Germinal center (tissue), 1 donor: ENCODE measurements around the gene ZNF496.
"Not testable (repeated sequence)": the region's sequence is repeated elsewhere in the genome, so short reads cannot be mapped to it uniquely, and the experiment has no call there.

Experiments
- DNase-seq: peaks from one replicate; pipeline ENCODE4 v3.0.0; 2012; ENCODE audit warnings: mixed read lengths, low spot score

Gene ZNF496

GRCh38 chr1:247291833-247292561, 39.7 kb downstream of the ZNF496 start:
- no peak for DNase-seq

- no peak for DNase-seq
Measured at GRCh38 chr1:247291161-247291560, 40.5 kb downstream of the ZNF496 start.

- DNase-seq: no peak
Measured at GRCh38 chr1:247290576-247290975, 41.1 kb downstream of the ZNF496 start.

GRCh38 chr1:247289274-247289892, 42.3 kb downstream of the ZNF496 start:
- not testable (repeated sequence) for DNase-seq

GRCh38 chr1:247288341-247288740, 43.3 kb downstream of the ZNF496 start:
- DNase-seq: no peak

GRCh38 chr1:247287460-247287859, 44.2 kb downstream of the ZNF496 start:
- DNase-seq: no peak

GRCh38 chr1:247286134-247286670, 45.5 kb downstream of the ZNF496 start:
- DNase-seq: no peak

- DNase-seq: no peak
Measured at GRCh38 chr1:247281001-247281574, 50.6 kb downstream of the ZNF496 start.

- DNase-seq: no peak
Measured at GRCh38 chr1:247277191-247277590, 54.5 kb downstream of the ZNF496 start.

- DNase-seq: no peak
Measured at GRCh38 chr1:247274605-247275256, 56.9 kb downstream of the ZNF496 start.

GRCh38 chr1:247273013-247273412, 58.7 kb downstream of the ZNF496 start:
- no peak for DNase-seq

- no peak for DNase-seq
Measured at GRCh38 chr1:247270003-247270402, 61.7 kb downstream of the ZNF496 start.

- no peak for DNase-seq
Measured at GRCh38 chr1:247269133-247269532, 62.5 kb downstream of the ZNF496 start.

- no peak for DNase-seq
Measured at GRCh38 chr1:247268390-247269045, 63.1 kb downstream of the ZNF496 start.

GRCh38 chr1:247266053-247266452, 65.6 kb downstream of the ZNF496 start:
- DNase-seq: no peak

- DNase-seq: not testable (repeated sequence)
Measured at GRCh38 chr1:247255772-247256171, 75.9 kb downstream of the ZNF496 start, which contains the start of gene VN1R5. Gene VN1R5 (plus strand): TSS chr1:247256072.

- no peak for DNase-seq
Measured at GRCh38 chr1:247247568-247247967, 84.1 kb downstream of the ZNF496 start.
